Pancreas (tissue), 10 donors: ENCODE results near the gene PRR23A. TPM values are rescaled to one million over a fixed set of nuclear protein-coding genes. Genes with fewer than 3 reads are reported as not detected.

Experiments
- ATAC-seq, 4 donors: fragments of 200-7000 bp; cut with Tn5 transposase; one replicate each; pipeline versions ENCODE4 v1.8.0 to v1.9.1; 2020; ENCODE audit warnings: mild to moderate bottlenecking in 4 of 4, moderate library complexity in 4 of 4
- DNase-seq, 6 donors: peaks; one replicate each; pipeline ENCODE4 v3.0.0-alpha.2; 2020
- FAIRE-seq: peaks from 2 replicates; lab custom pipeline; 2012; peaks lifted over from hg19 to GRCh38; lab: Jason Lieb, UNC
- H3K27ac ChIP-seq, 4 donors: fragments of 200-600 bp; sonication (generic); 1 replicate in 3 of 4; 2 replicates in 1 of 4; pipeline versions ENCODE4 v1.5.0 to v1.8.0; 2020
- H3K27me3 ChIP-seq, 4 donors: fragments of 200-600 bp; one replicate each; pipeline ENCODE4 v1.8.0; 2021
- H3K36me3 ChIP-seq, 3 donors: fragments of 200-600 bp; sonication (generic) in 1 of 3; one replicate each; pipeline versions ENCODE4 v1.5.0 to v1.8.0; 2020 to 2021
- H3K4me1 ChIP-seq, 3 donors: fragments of 200-600 bp; one replicate each; pipeline ENCODE4 v1.8.0; 2021
- H3K4me3 ChIP-seq, 4 donors: fragments of 200-600 bp; sonication (generic) in 2 of 4; one replicate each; pipeline versions ENCODE4 v1.5.0 to v1.8.0; 2020 to 2021
- H3K9me3 ChIP-seq, 4 donors: fragments of 200-600 bp; one replicate each; pipeline ENCODE4 v1.8.0; 2021
- CTCF ChIP-seq, 4 donors: fragments of 200-600 bp; sonication (generic) in 3 of 4; IDR thresholded peaks; one replicate each; pipeline versions ENCODE4 v1.5.0 to v1.8.0; 2021; ENCODE audit warnings: antibody characterized with exemption in 4 of 4
- WGBS, 2 donors: extraction: QIAGEN DNeasy Blood & Tissue Kit; methylation state at CpG; one replicate each; pipeline ENCODE4 v1.1.7; 2013; 5-methylcytosine and 5-hydroxymethylcytosine counted together
- intact Hi-C, 3 donors: fragments of 100-400 bp; cut with DNase I; formaldehyde crosslinking; loops; one replicate each; pipeline versions ENCODE4 v1.11.1 to v1.14.2; 2022
- polyA plus RNA-seq, 2 donors: library from polyadenylated mRNA; stranded (reverse); fragments of 200-250 nt; gene quantifications; one replicate each; pipeline ENCODE4 v1.2.3, GENCODE V29; 2013
- total RNA-seq, 6 donors: library from RNA; stranded (reverse); fragmentation: NEBNext Ultra II Directional in 4 of 6; extraction: Animal tissue kit (Norgen Biotek cat#: 25700) in 4 of 6; gene quantifications; one replicate each; pipeline versions ENCODE4 v1.2.1 to v1.2.4, GENCODE V29; 2021 to 2023
- donor health status: healthy with polysubstance abuse.
- donor health status: DM: no; HTN: no; CAD: no; lungs with moderate emphysema.
- donor health status: DM: no; HTN: no; CAD: no.
- donor health status: control.
- donor health status: control.
- donor health status: Bipolar disorder and iron deficiency.
- donor health status: DM: yes; HTN: yes; CAD: no.
- donor health status: DM: no; HTN: no; CAD: no.
- donor health status: DM: no; HTN: no; CAD: no.
- donor health status: DM: yes; HTN: yes; CAD: no.

PRR23A gene
- total and polyA plus RNA-seq, 8 donors, result not detected

- intact Hi-C loops, result no loop called here
- peak in 1 of 6 donors; percentile 58 for DNase-seq
- H3K36me3 ChIP-seq, result no peaks in the 10 kb centered on the region
- 46 to 48% methylated on average over 68 to 81 of the region's 81 CpGs for WGBS, 2 donors
- H3K4me3 ChIP-seq, result no peak overlapping the region
- FAIRE-seq, result no peak
- H3K9me3 ChIP-seq, result no peaks in the 10 kb centered on the region
- no peak for TF ChIP-seq CTCF (IDR thresholded peaks at IDR 0.05)
- no peak overlapping the region for H3K27ac ChIP-seq
- no peak for ATAC-seq
- no peaks in the 10 kb centered on the region for H3K27me3 ChIP-seq
- no peaks in the 10 kb centered on the region for H3K4me1 ChIP-seq
Measured at GRCh38 chr3:139020036-139020867, 14.2 kb upstream of the PRR23A start.

GRCh38 chr3:139016430-139017048 lies 10.5 kb upstream of the PRR23A start:
- intact Hi-C loops, result no loop called here
- Histone ChIP-seq H3K27ac (no peak overlapping the region), H3K36me3 (no peaks in the 10 kb centered on the region), H3K9me3 (no peaks in the 10 kb centered on the region), H3K4me3 (no peak overlapping the region), H3K4me1 (no peaks in the 10 kb centered on the region), H3K27me3 (no peaks in the 10 kb centered on the region)
- 51 to 62% methylated on average over 3 of the region's 3 CpGs for WGBS, 2 donors
- DNase-seq (no peak), ATAC-seq (no peak), FAIRE-seq (no peak)
- no peak for TF ChIP-seq CTCF (IDR thresholded peaks at IDR 0.05)

GRCh38 chr3:139005356-139005993 lies 593 bp downstream of the PRR23A start:
- DNase-seq (peak in 1 of 6 donors; percentile 43), ATAC-seq (no peak), FAIRE-seq (no peak)
- no peak overlapping the region for H3K27ac ChIP-seq
- no peak overlapping the region for H3K4me3 ChIP-seq
- no peak for TF ChIP-seq CTCF (IDR thresholded peaks at IDR 0.05)
- no peaks in the 10 kb centered on the region for H3K27me3 ChIP-seq
- intact Hi-C loops, result no loop called here
- 73 to 80% methylated on average over 41 to 45 of the region's 45 CpGs for WGBS, 2 donors
- H3K4me1 ChIP-seq, result no peaks in the 10 kb centered on the region
- no peaks in the 10 kb centered on the region for H3K36me3 ChIP-seq
- no peaks in the 10 kb centered on the region for H3K9me3 ChIP-seq

GRCh38 chr3:138995706-138996105 lies 10.4 kb downstream of the PRR23A start:
- 72 to 76% methylated on average over 1 of the region's 1 CpG for WGBS, 2 donors

More at GRCh38 chr3:138995706-138996105, 10.4 kb downstream of the PRR23A start:
- no peaks in the 10 kb centered on the region for H3K4me1 ChIP-seq
- no peaks in the 10 kb centered on the region for H3K36me3 ChIP-seq
- no peak overlapping the region for H3K27ac ChIP-seq
- FAIRE-seq, result no peak
- H3K9me3 ChIP-seq, result no peaks in the 10 kb centered on the region
- no peak for DNase-seq
- intact Hi-C loops, result no loop called here
- no peak for TF ChIP-seq CTCF (IDR thresholded peaks at IDR 0.05)
- no peak overlapping the region for H3K4me3 ChIP-seq
- ATAC-seq, result no peak
- H3K27me3 ChIP-seq, result no peaks in the 10 kb centered on the region
